Lower leg skin (tissue), 4 donors: ENCODE data around the gene PTCHD1. TPM values are rescaled to one million over a fixed set of nuclear protein-coding genes. Genes with fewer than 3 reads are reported as not detected.

Experiments
- DNase-seq, 2 donors: peaks; one replicate each; pipeline ENCODE4 v3.0.0-alpha.2; 2019; ENCODE audit warnings: low spot score in 2 of 2
- H3K4me3 ChIP-seq: fragments of 200-600 bp; sonication (generic); 2 replicates; pipeline ENCODE4 v1.5.1; 2017; ENCODE audit warnings: mild to moderate bottlenecking, low read depth; ENCODE audit not compliant: poor library complexity, severe bottlenecking
- CTCF ChIP-seq, 3 donors: fragments of 450-650 bp; IDR thresholded peaks; one replicate each; pipeline ENCODE4 v1.5.1; 2016; ENCODE audit warnings: antibody characterized with exemption in 3 of 3, mild to moderate bottlenecking in 3 of 3, moderate library complexity in 2 of 3
- POLR2A ChIP-seq, 2 donors: fragments of 450-650 bp; IDR thresholded peaks; one replicate each; pipeline ENCODE4 v1.6.1; 2016 to 2017; ENCODE audit warnings: antibody characterized with exemption in 2 of 2, mild to moderate bottlenecking in 1 of 2, moderate library complexity in 1 of 2
- WGBS, 2 donors: methylation state at CpG; one replicate each; pipeline ENCODE4 v1.1.5; 2018; 5-methylcytosine and 5-hydroxymethylcytosine counted together
- intact Hi-C: fragments of 100-400 bp; cut with DNase I; formaldehyde crosslinking; loops from one replicate; pipeline ENCODE4 v1.15.0; 2023; ENCODE audit warnings: low total_unique reads
- total RNA-seq, 4 donors: library from RNA; depleted of rRNA; stranded (reverse); fragments of >200 nt; gene quantifications; one replicate each; pipeline ENCODE4 v1.1.0, GENCODE V29; 2016

PTCHD1 gene
- total RNA-seq, 4 donors from 2014 or later = 0.07 to 0.13 (median 0.08) TPM; not detected in 1

DNA sequence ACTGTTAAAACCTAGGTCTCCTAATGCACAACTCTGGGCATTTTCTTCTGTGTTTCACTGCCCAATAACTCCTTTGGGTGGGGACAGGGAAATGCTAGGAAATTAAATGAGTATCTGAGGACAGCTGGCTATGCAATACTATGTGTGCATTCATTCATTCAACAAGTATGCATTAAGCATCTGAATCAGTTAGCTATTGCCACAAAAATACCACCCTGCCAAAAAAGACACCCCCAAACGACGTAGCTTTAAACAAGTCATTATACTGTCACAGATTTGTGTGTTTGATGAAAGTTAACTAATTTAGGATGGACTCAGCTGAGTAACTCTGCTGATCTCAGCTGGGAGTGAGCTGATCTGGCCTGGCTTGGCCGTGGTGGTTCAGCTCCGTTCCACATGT, 29.8 kb upstream of the PTCHD1 start:
- TF ChIP-seq POLR2A (IDR thresholded peaks at IDR 0.05) (no peak), CTCF (IDR thresholded peaks at IDR 0.05) (no peak)
- no peak for DNase-seq
- 57 to 68% methylated on average over 4 of the region's 4 CpGs for WGBS, 2 donors
- no peak overlapping the region for H3K4me3 ChIP-seq
- intact Hi-C loops = no loop called here

DNA sequence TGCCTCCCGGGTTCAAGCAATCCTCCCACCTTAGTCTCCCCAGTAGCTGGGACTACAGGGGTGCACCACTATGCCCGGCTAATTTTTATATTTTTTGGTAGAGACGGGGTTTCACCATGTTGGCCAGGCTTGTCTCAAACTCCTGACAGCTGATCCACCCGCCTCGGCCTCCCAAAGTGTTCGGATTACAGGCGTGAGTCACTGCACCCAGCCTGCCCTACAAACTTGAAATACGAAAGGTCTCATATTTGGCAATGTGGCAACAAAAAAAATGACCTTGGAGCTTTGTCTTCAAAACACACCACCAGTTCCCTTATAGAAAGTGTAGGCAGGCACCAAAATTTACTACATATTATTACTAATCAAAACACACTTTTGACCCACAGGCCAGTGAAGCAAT, 22.9 kb upstream of the PTCHD1 start:
- WGBS, 2 donors = 82 to 91% methylated on average over 8 of the region's 8 CpGs
- no peak for DNase-seq
- intact Hi-C loops = no loop called here
- TF ChIP-seq CTCF (IDR thresholded peaks at IDR 0.05) = no peak
- H3K4me3 ChIP-seq = no peak overlapping the region

DNA sequence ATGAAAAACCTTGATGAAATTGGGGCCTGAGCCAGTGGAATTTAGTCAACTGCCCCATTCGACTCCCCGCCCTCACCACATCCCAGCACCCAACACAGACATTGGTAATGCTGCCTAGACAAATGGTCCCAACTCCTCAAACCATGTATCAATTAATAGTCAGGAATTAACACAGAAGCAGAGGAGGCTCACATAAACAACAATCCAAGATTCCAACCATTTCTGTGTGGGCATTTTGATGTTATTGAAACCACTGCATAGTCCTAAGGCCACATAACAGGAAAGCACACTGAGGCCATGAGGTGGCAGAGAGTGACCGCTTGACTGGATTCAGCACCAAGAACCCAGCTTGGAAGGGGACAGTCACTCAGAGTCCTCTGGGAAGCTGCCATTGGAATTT, 22.5 kb upstream of the PTCHD1 start:
- TF ChIP-seq CTCF (IDR thresholded peaks at IDR 0.05) = no peak
- no peak for TF ChIP-seq POLR2A (IDR thresholded peaks at IDR 0.05)
- 88 to 89% methylated on average over 3 of the region's 3 CpGs for WGBS, 2 donors
- no peak overlapping the region for H3K4me3 ChIP-seq
- intact Hi-C loops = no loop called here
- no peak for DNase-seq

DNA sequence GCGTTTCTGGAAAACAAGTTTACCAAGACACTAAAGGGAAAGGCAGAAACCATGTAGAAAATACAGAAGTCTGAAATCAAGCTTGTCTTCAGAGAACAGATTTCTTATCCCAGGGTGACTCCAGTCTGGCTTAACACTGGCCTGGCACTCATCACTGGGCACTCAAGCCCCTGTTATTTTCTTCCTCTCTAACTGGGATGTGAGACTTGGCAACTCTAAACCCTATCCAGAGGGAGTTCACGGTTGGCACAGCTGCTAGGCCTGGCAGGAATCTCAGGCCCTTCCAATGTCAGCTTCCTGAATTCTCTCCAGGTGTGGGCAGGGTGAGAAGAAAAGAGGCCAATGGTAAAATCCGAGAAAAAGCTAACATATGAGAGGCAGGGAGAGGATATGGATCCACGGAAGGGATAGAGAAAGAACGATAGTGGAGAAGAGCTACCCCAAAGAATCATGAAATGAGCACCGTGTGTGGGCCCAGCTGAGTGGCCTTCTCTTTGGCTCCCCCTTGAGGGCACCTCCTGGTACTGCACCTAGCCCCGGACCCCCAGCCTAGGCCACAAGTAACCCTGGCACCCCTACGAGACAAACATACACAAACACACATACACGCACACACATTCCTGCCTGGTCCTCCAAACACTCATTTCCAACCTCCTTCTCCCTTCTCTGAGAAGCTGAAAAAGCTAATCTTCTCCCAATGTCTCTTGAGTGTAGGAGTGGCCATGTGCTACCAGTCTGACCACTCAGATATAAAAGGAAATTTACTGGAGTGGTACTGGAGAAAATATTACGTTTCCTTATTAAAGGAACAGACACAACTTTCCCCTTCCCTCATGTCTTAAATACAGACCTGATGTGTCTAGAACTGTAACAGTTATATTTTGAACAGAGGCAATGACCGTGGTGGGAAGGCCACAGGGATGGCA, 16.6 kb upstream of the PTCHD1 start:
- intact Hi-C loops = no loop called here
- H3K4me3 ChIP-seq = no peak overlapping the region
- TF ChIP-seq CTCF (IDR thresholded peaks at IDR 0.05) (no peak), POLR2A (IDR thresholded peaks at IDR 0.05) (no peak)
- WGBS, 2 donors = 42 to 46% methylated on average over 11 of the region's 11 CpGs
- DNase-seq = no peak

DNA sequence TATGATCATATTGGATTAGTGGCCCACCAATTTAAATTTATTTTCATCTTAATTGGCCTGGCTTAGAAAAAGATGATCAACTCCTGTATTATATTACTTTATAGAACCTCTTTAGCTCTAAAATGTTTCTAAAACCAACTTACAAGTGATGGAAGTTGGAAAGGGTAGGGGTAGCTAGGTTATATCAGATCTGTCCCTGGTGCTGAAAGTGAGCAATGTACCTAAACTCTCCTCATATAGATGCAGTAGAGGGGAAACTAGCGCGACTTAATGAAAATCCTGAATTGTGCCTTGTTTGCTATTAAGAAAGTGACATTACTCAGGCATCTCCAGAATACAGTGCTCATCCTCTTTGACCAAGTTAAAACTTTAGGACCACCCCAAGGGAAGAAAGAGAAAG, 7.5 kb upstream of the PTCHD1 start:
- 68 to 81% methylated on average over 2 of the region's 2 CpGs for WGBS, 2 donors
- intact Hi-C loops = no loop called here
- TF ChIP-seq CTCF (IDR thresholded peaks at IDR 0.05) (no peak), POLR2A (IDR thresholded peaks at IDR 0.05) (no peak)
- H3K4me3 ChIP-seq = no peak overlapping the region
- DNase-seq = no peak
